ENCODE measurements around the gene HTT-AS. TPM values are rescaled to one million over a fixed set of nuclear protein-coding genes. Genes with fewer than 3 reads are reported as not detected.

Gene HTT-AS
- total and polyA plus RNA-seq, 3 donors from 2014 or later = not detected

Small RNAs within 50 kb of the gene (small RNA-seq; reads per million reads assigned to genes)
- gene RF02134 = 0 reads per million in 2 donors
- 0 reads per million in 2 donors for gene RF02135
- gene RNU6-204P = 0 reads per million in 2 donors

Other genes with a start within 250 kb of the HTT-AS start
- 100 to 1,000 TPM; 318 to 355 TPM for gene ADD1, start 230.7 kb downstream of the HTT-AS start, total RNA-seq
- 233 TPM for gene ADD1, start 230.7 kb downstream of the HTT-AS start, polyA plus RNA-seq (ENCODE audit: insufficient read depth, low read depth, low replicate concordance)
- gene NOP14, start 111.1 kb downstream of the HTT-AS start, total RNA-seq = 10 to 100 TPM; 17.4 to 25.4 TPM
- 15.0 TPM for gene NOP14, start 111.1 kb downstream of the HTT-AS start, polyA plus RNA-seq (ENCODE audit: insufficient read depth, low read depth, low replicate concordance)
- gene GRK4, start 111.0 kb downstream of the HTT-AS start, total RNA-seq = 10 to 100 TPM; 33.8 to 73.0 TPM
- gene GRK4, start 111.0 kb downstream of the HTT-AS start, polyA plus RNA-seq (ENCODE audit: insufficient read depth, low read depth, low replicate concordance) = 106 TPM
- gene HTT, start 143 bp upstream of the HTT-AS start, total RNA-seq = 100 to 1,000 TPM; 146 to 168 TPM
- 45.2 TPM for gene HTT, start 143 bp upstream of the HTT-AS start, polyA plus RNA-seq (ENCODE audit: insufficient read depth, low read depth, low replicate concordance)
- gene MSANTD1, start 174.6 kb upstream of the HTT-AS start, total RNA-seq = 10 to 100 TPM; 10.1 to 10.3 TPM
- 3.6 TPM for gene MSANTD1, start 174.6 kb upstream of the HTT-AS start, polyA plus RNA-seq (ENCODE audit: insufficient read depth, low read depth, low replicate concordance)
- gene RGS12, start 218.5 kb upstream of the HTT-AS start, total RNA-seq = 10 to 100 TPM; 39.0 to 68.2 TPM
- gene RGS12, start 218.5 kb upstream of the HTT-AS start, polyA plus RNA-seq (ENCODE audit: insufficient read depth, low read depth, low replicate concordance) = 25.0 TPM